Ramos (cell line): ENCODE data around the gene TSR2.
"Not testable (repeated sequence)": the region's sequence is repeated elsewhere in the genome, so short reads cannot be mapped to it uniquely, and the experiment has no call there.

Experiments
- in situ Hi-C: fragments of 300-500 bp; cut with MboI; formaldehyde crosslinking; loops from one replicate; pipeline ENCODE4 v1.14.3; 2022; ENCODE audit warnings: low sequenced_read_pairs; ENCODE audit not compliant: unreplicated experiment

The TSR2 gene

DNA sequence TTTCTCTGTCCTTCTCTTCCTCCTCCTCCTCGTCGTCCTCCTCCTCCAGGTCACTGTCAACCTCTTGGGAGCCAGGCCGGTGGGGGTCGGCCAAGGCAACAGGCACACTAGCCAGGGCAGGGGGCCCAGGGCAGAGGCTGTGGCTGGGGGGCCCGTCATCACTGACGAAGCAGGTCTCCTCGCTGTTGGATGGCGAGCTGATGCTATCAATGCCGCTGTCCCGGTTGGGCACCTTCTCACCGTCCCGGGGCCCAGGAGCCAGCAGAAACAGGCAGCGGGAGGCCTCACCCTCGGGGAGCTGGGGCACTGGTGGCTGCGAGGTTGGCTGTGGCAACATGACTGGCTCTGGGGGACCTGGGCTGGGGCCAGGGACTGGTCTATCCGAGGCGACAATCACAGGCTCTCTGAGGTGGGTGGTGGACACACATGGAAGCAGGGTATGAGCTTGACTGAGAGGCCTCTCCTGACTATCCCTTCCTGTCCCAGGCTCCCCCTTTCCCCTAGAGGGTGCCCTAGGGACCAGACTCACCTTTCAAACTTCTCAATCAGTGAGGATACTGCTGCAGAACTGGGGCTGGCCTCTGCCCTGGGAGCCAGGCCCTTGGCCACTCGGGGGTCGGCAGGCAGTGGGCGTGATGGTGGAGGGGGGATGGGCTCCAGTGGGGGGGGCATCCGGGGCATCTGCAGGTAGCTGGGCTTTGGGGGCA lies 30.0 kb downstream of the TSR2 start:
- in situ Hi-C loops: no loop called here

- in situ Hi-C loops: no loop called here
Measured at GRCh38 chrX:54473993-54474859, 34.0 kb downstream of the TSR2 start.

DNA sequence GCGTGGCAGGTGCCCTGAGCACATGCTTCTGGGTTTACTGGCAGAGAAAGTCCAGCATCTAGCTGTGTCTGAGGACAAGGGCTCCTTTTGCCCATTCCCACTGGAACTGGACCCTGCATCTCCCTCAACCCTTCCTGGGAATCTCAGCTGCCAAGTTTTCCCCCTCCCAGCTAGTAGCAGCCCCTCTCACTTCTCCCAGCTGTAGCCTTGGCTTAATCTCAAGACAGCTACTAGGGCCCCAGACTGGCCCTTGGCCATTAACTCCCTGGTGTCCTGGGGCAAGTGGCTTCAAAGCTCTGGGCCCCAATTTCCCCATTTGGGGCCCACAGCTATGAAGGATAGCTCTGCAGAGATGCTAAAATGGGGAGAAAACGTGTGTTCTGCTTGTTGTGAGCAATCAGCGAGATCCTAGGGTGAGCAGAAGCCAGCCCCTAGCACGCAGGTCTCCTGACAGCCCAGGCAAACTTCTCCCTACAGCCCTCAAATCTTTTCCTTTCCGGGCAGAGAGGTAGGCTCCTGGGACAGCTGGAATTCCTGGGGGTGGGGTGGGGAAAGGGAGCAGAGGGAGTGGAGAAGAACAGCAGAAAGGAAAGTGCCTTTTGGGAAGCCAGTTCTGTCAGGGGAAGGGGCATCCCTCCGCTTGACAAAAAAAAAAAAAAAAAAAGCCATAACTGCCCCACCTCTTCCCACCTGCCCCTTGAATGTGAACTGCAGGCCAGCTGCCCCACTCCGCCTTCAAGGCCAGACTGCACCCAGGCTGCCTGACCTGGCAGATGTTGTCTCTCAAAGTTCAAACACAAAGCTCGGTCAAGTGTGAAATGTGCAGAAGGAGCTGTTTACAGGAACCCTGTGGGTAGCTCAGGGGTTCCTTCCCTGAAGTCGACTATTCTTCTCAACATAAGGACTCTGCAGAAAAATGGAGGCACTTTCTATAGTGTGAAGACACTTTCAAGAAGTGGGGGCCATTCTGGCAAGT lies 39.2 kb downstream of the TSR2 start:
- in situ Hi-C loops: no loop called here

DNA sequence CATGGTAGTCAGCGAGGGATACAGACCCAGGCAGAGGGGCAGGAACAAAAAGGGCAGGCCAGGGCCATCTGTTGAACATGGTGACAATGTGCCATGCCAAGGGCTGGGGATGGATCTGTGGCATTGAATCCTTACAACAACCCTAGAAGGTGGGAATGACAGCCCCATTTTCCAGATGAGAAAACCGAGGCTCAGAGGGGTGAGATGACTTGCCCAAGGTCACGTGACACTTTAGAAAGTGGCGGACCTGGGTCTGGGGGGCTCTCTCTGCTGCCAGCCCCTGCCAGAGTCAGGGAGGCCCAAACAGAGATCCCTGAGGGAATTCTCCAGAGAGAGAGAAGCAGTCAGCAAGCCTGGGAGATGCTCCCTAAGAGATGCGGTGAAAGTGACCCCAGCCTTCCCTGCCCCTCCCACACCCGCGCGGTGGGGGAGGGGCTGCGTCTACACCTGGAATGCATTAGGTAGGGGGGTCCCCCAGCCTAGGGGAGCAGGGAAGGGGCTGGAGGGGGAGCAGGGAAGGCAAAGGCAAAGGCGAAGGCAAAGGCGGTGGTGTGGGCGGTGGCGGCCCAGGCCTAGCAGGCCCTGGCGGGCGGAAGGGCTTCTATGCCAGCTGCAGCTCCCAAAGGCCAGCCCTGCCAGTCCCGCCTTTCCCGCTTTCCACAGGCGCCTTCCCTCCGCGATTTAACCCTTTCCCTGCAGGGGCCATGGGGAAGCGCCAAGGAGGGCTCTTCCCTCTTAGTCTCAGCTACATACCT lies 42.8 kb downstream of the TSR2 start:
- in situ Hi-C loops: no loop called here

DNA sequence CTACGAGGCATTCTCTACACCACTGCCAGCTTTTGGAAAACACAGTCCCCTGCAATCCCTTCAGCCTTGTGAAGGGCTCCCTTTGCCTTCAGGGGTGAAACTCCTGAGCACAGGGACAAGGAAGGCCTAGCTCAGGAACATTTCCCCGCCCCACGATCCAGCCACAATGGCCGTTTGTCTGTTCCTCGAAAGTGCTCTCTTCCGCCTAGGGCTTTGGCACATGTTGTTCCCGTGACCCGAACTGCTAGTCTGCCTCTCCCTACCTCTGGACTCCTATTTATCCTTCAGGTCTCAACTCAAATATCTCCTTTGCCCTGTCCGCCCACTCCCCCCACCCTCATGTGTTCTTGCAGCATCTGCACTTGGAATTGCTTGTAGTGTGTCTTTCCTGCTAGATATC lies 43.7 kb downstream of the TSR2 start:
- in situ Hi-C loops: no loop called here

DNA sequence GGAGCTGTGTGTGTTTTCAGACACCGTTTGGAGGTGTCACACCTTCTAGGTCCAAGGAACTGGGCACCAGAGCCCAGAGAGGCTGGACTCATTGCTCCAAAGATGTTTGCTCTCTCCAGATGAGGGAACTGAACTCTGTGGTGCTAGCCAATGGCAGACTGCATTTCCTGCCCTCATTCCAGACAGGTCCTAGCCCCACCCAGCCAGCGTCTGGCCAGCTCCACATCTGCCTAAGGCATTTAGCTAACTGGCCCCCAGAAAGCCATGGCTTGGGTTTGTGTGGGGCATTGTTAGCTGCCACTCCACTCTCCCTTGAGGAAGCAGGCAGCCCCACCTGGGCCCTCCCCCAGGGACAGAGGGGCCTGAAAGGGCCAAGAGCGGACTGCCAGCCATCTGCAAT lies 44.5 kb downstream of the TSR2 start:
- in situ Hi-C loops: no loop called here

GRCh38 chrX:54489819-54490218 lies 49.6 kb downstream of the TSR2 start:
- in situ Hi-C loops: not testable (repeated sequence)

GRCh38 chrX:54492340-54492739 lies 52.1 kb downstream of the TSR2 start:
- in situ Hi-C loops: no loop called here

DNA sequence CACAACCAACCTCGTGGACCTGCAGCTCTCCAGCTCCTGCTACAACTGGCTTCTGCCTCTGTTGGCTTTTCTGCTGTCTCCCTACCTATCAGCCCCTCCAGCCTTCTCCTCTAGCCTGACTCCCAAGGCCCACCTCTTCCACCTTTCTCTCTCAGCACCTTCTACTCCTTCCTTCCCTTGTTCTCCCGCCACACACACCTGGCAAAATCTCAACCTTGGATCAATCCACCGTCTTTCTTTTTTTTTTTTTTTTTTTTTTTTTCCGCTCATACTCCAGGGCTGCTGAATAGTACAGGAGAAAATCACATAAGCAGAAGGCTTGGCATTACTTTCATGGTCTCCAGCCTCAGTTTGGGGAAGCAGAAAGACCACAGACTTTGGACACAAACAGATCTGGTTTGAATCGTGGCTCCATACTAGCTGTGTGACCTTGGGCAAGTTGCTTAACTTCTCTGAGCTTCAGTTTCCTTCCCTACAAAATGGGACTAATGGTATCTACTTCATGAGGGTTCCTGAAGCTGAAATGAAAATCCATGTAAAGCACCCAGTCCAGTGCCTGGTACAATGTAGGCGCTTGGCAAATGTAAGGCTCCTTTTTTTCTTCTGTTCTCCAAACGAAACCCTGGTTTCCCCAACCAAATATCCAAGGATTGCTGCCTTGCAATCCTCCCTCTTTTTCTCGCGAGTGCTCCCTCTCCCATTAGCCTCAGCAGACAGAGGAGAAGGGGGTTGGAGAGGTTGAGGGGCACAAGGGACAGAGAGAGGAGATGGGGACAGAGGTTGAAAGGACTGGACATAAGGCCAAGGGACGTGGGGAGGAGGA lies 54.2 kb downstream of the TSR2 start:
- in situ Hi-C loops: no loop called here
